ENCODE results near the gene AVPR1B. TPM values are rescaled to one million over a fixed set of nuclear protein-coding genes. Genes with fewer than 3 reads are reported as not detected.

AVPR1B gene, protein sequence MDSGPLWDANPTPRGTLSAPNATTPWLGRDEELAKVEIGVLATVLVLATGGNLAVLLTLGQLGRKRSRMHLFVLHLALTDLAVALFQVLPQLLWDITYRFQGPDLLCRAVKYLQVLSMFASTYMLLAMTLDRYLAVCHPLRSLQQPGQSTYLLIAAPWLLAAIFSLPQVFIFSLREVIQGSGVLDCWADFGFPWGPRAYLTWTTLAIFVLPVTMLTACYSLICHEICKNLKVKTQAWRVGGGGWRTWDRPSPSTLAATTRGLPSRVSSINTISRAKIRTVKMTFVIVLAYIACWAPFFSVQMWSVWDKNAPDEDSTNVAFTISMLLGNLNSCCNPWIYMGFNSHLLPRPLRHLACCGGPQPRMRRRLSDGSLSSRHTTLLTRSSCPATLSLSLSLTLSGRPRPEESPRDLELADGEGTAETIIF
- total RNA-seq (2014; rRNA removed), result not detected in 2 replicates
- not detected for polyA plus RNA-seq (2012)

DNA sequence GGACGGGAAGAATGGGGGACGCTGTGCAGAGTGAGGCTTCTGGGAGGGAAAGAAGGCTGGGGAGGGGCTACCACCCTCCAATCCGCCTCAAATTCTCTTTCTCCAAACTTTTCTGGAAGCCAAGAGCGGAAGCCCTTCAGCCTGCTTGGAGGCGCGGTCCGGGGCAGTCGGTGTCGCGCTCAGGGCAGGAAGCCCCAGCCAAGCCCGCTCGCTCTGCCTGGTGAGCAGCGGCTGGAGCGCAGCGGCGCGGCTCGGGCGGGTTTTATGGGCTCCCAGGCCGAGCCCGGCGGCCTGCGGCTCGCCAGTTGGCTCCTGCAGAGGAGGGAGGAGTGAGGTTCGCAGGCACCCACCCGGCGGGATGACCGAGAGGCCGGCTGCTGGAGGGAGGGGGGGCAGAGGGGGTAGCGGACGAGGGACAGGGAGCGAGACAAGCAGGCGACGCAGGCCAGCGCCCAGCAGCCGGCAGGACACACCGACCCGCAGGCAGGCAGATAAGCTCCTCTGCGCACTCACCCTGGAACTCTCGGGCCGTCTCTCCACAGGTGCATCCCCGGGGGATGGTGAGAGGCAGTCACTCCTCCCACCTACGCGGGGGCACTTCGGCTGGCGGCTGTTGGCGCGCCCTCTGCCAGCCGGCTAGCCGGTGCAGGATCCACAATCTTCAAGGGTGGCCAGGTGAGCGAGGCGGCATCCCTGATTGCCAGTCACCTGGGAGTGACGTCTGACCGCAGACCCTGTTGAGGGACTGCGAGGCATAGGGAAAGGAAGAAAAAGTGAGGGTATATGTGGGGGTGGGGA, at the start of gene AVPR1B:
TSS of gene AVPR1B (minus strand) at position 238 of the 798 bp plus-strand sequence. CDS start 498 bp downstream, outside the sequence.
- DNase-seq (ENCODE audit: low read depth), result peak; percentile 7

DNA sequence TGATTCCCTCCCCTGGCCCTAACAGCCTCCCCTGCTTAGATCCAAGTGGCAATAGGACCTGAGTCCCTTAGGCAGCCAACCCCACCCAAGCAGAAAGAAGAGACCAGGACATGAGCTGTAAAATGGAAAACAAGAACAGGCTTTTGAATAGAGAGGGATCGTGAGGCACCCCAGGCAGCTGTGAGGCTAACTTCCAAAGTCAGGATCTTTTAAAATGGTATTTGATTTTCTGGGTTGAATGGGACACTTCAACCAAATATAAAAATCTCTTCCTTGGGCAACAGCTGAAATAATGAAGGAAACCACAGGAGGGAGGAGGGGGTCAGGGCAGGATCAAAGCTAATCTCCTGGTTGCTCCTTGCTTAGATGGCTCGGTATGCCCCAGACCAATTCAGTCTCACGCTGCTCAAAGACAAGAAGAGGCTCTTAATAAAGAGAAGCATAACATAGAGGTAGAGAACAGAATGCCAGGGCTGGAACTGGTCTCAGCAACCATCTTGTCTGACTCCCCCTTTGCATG, 28.6 kb upstream of the AVPR1B start:
- peak; percentile 83 for DNase-seq (ENCODE audit: low read depth)

DNA sequence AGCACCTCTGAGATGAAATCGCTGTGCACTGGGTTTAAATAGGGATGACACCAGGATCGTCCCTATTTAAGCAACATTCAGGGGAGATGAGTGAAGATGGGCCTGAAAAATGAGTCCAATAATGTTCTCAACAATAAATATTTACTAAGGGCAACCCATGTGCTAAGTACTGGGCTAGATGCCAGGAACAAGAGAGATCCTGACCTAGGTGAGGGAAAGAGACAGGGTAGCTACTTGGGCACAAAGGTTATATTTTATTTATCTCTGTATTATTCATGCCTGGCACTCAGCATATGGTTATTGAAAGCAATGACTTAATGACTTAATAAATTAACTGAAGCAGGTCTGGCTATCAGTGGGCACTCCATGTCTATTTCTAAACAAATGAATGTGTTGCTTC, 27.4 kb upstream of the AVPR1B start:
- DNase-seq (ENCODE audit: low read depth), result no peak

DNA sequence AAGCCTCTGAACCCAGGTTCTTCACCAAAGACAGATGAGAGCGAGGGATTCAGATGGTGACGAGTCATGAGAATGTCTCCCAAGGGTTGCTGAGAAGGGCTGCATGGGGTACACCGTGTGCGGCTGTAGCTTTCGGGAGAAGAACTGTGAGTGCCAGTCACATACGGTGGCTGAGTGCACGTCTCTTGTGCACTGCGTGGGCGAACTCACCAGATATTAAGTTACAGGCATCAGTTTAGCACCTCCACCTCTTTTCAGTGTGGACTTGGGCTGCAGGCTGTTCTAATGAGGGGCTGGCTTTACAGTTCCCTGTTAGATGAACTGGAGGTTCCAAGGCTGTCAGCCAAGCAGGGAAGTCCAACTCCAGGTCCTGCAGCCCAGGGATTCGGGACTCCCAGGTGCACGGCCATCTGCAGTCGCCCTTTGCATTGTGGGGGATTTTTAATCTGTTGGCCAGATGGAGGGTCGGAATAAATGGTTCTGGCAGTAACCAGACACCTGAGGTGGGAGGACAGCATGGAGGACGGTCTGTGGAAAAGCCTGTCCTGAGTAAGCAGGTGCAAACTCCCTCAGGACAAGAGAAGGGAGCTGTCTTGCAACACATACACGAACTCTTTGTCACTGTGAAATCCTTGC, 26.5 kb upstream of the AVPR1B start:
- DNase-seq (ENCODE audit: low read depth), result no peak

DNA sequence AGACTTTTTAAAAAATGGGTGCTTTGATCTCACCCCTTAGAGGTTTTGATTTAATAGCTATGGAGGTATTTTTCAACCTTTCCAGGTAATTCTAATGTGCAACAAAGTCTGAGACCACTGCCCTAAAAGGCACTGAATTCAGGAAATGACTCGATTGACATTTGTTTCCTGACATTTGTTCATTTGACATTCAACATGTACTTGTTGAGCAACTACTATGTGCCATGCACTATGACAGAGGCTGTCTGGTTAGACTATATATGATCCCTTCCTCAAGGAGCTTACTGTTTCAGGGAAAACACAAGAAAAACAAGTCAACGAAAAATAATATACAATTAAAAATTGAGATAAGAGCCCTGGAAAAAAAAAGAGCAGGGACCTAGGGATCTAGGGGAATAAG, 25.6 kb upstream of the AVPR1B start:
- no peak for DNase-seq (ENCODE audit: low read depth)

DNA sequence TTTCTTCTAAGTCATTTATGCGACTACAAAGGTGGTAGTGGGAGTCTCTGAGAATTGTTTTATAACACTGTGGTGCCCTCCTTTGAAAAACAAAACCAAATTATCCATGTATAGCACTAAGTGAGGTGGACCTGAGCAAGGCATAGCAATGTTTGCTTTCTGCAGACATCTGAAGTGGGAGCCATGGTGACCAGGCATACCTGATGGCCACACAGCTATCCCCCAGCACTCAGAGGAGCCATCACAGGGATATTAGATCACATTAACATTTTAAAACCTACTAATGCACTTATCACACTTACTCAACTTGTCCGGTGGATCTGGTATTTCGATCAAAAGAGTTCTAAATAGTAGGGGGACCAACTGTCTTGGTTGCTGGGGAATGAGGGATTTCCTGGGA, 24.8 kb upstream of the AVPR1B start:
- DNase-seq (ENCODE audit: low read depth), result no peak

DNA sequence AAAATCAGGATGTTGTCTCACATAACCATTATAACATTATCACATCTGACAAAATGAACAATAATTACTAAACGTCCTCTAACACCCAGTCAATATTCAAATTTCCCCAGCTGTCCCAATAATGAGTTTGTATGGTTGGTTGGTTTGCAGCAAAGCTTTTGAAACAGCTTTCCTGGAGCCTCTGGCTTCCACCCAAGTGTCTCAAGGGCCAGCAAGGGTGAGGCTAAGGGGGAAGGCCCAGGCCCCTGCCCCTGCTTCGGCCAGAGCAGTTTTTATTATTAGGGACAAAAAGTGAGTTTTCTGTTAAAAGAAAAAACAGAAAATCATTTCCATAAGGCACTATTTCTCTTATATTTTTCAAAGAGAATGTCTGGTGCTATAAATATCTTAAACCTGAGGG, 19.1 kb upstream of the AVPR1B start:
- DNase-seq (ENCODE audit: low read depth), result no peak

DNA sequence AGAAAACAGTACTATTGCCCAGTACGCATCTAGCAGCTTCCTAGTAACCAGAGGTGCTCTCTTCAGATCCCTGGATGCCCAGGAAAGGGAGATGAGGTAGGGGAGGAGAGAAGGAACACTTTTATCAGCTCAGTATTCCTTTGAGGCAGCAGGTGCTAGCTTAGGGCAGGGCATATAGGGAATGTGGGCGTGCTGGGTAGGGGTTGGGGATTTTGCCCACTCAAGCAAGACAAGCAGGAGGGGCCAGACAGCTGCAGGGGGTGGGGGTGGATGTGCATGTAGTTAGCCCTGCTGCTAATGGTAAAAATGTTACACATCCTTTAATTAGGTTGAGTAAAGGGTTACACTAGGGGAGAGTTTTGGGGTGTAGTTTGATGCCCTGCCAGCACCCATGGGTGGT, 18.1 kb upstream of the AVPR1B start:
- no peak for DNase-seq (ENCODE audit: low read depth)

DNA sequence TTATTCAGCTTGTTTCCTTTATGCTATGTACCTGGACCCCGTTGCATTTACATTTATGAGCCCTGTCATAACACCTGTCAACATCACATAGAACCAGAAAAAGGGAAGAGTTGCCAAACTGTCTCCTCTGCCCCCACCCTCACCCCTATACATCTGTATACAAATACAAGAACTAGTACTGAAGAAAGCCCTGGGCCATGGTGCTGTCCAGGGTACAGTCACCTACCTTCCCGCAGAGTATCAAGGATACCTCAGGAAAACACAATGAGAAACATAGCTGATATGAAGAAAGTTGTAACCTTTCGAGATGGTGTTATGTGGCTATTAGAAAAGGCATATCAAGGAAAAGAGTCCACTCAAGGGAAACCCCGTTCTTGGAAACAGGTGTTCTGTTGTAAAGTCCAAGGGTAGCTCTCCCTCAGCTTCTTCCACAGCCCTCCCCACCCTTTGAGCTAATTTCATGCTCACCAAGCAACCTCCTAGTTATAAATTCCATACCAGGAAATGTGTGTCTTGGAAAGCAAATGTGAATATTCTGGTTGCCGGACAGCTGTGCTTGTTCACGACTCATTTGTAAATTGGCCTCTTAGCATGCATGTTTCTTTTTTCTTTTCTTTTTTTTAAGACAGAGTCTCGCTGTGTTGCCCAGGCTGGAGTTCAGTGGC, 16.7 kb upstream of the AVPR1B start:
- DNase-seq (ENCODE audit: low read depth), result no peak

DNA sequence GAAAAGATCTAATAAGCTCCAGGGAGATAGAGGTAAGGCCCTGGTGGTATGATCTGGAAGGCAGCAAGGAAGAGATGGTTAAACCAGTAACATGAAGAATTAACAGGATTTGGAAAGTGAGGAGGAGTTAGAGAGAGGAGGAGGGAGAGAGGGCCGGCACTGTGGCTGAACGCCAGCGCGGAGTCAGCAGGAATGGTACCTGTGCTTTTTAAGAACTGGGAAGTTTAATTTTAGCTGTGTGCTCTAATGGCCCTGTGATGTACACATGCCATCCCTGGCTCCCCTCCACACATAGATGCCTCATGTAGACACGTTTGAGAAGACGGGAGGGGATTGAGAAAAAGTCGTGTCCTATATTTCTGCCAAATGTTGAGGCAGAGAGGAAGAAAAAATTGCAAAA, 13.8 kb upstream of the AVPR1B start:
- no peak for DNase-seq (ENCODE audit: low read depth)

DNA sequence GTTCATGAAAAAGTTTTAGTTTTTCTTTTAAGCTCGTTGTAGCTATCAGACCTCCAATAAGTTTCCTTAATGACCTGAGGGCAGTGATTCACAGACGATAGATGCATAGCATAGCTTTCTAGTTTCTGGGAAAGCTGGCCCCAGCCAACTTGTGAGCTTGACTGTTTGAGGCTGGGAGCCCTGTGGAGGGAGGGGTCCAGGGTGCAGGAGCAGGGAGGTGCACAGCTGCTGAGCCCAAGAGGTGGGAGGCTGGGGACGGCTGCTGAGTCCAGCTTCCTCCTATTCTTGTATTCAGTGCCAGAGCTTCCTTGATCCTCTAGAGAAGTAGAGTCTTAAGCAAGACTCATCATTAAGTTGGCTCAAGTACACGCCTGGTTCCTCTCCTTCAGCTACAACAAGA, 11.0 kb upstream of the AVPR1B start:
- DNase-seq (ENCODE audit: low read depth), result no peak

DNA sequence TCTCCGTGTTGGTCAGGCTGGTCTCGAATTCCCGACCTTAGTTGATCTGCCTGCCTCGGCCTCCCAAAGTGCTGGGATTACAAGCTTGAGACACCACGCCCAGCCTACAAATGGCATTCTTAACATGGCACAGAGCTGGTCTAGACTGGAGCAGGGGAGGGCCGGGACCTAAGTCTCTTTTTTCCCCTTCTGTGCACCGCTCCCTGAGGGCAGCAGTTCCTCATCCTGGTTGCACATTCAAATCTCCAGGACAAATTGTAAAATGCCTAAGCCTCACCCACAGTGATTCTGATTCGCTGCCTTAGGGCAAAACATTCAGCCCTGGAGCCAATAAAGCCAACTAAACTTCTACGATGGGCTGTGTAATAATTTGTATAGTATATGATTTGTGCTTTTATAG, 10.1 kb upstream of the AVPR1B start:
- DNase-seq (ENCODE audit: low read depth), result no peak

DNA sequence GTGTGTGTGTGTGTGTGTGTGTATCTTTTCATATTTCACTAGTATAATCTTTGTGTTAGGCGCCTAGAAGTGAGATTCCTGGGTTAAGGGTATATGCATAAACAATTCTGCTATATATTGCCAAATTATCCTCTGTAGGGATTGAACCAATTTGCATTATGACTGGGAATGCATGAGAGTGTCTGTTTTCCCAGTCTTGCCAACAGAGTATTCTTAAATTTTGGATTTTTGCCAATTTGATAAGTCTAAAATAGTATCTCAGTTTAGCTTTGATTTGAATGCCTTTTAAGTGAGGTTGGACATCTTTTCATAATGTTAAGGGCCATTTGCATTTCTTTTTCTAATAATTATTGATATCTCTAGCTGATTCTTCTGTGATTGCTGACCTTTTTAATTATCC, 8.2 kb upstream of the AVPR1B start:
- no peak for DNase-seq (ENCODE audit: low read depth)

DNA sequence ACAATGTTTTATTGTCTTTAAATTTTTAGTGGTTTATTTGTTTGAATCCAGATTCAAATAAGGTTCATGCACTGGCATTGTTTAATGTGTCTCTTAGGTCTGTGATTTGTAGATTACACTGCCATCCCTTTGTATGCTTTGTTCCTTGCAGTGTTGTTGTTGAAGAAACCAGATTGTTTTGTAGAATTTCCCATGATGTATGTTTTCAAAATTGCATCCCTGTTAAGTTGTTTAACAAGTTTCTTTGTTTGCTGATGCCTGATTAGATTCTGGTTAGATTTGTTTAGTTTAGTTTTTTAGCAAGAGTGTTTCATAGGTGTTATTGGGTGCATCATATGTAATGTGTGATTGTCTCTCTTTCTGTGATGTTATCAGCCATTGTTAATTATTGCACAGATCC, 5.5 kb upstream of the AVPR1B start:
- no peak for DNase-seq (ENCODE audit: low read depth)

DNA sequence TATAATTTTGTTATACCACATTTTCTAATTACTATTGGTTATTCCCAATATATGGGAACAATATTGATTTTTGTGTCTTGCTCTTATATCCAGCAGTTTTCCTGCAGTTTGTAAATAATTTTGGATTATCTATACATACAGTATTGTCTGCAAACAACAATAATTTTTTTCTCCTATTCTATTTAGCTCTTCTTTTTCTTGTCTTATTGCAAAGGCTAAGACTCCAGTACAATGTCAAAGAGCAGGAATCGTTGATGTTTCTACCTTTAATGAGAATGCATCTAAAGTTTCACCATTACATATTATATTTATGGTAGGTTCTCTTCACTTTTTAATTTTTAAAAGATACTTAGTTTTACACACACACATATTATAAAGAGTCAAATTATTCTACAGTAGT, 4.1 kb upstream of the AVPR1B start:
- DNase-seq (ENCODE audit: low read depth), result no peak

DNA sequence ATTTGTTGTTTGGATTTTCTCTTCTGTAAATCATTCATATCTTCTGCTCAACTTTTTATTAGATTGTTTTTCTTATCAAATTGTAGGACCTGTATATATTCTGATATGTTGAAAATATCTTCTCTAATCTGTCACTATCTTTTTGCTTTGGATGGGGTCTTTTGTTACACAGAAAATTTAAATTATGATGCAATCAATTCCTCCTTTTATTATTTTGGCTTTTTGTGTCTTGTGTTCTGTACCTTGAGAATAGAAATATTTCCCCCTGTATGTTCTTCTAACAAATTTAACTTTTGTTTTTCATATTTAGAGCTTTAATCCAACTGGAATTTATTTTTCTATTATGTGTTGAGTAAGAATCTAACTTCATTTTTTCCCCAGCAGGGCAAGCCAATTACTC, 3.2 kb upstream of the AVPR1B start:
- DNase-seq (ENCODE audit: low read depth), result no peak

DNA sequence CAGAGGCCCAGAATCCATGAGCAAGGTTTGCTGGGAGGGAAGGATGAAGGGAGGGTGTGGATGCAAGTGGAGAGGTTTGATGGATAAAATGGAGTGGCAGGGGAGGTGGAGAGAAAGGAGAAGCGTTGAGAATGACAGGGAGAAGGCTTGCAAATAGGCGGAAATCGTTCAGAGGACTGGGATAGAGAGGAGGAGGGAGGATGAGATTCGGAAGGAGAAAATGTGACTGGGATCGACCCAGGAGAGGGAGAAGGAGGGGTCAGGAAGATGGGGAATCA, 376 bp downstream of the AVPR1B start:
- DNase-seq (ENCODE audit: low read depth), result no peak

DNA sequence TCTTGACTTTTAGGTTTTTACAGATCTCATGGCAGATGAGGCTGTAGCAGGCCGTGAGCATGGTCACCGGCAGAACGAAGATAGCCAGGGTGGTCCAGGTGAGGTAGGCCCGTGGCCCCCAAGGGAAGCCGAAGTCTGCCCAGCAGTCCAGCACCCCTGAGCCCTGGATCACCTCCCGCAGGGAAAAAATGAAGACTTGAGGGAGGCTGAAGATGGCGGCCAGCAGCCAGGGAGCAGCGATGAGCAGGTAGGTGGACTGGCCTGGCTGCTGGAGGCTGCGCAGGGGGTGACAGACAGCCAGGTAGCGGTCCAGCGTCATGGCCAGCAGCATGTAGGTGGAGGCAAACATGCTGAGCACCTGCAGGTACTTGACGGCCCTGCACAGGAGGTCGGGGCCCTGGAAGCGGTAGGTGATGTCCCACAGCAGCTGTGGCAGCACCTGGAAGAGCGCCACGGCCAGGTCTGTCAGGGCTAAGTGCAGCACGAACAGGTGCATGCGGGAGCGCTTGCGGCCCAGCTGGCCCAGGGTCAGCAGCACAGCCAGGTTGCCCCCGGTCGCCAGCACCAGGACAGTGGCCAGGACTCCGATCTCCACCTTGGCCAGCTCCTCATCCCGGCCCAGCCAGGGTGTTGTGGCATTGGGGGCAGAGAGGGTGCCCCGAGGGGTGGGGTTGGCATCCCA, 856 bp downstream of the AVPR1B start:
- no peak for DNase-seq (ENCODE audit: low read depth)

DNA sequence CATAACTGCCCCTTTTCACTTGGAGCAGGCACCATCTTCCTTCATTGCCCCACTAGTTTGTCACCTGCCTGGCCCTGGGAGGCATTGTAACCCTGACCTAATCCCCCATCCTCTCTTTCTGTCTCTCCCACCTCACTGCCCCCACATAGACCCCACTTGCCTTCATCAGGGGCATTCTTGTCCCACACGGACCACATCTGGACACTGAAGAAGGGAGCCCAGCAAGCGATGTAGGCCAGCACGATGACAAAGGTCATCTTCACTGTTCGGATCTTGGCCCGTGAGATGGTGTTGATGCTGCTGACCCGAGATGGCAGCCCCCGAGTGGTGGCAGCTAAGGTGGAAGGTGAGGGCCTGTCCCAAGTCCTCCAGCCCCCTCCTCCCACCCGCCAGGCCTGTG, 1.4 kb downstream of the AVPR1B start:
- DNase-seq (ENCODE audit: low read depth), result no peak

DNA sequence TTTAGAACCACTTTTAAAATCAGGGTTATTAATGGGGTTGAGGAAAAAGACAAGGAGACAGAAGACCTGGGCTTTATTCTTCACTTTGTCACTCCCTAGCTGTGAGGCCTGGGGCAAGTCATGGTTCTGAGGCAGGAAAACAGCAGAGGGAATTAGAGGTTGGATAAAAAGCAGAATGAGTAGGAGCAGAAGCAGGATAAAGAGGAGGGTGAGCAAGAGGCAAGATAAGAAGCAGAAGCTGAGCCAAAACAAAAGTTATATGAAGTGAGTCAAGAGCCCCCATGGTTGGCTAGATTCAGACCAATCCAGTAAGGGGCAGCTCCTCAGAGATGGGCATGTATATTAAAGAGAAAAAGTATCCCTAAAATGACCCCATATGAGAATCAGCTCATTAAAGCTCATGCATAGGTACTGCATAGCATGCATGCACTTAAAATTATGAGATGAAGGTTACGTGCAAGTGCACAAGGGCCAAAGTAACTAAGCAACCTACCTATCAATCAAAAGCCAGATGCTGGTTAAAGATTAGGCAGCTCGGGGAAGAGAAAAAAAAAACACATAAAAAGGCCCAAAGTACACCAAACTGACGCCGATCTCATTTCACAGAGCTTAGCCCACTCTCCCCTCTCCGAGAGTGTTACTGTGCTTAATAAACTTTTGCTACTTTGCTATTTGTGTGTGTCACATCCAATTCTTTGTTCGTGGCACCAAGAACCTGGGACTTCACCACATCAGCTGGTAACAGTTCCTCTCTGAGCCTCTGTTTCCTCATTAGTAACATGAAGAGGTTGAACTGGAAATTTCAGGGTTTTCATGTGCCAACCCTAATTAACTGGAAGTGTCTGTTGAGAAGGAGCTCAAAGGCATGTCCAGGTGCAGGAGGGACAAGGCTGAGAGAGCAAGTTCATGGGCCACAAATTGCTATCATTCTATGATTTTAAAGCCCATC, 2.2 kb downstream of the AVPR1B start:
- DNase-seq (ENCODE audit: low read depth), result no peak

Measured in LHCN-M2 (cell line).